GM23248 (cell line): Measurements from ENCODE around the gene CCDC183. TPM values are rescaled to one million over a fixed set of nuclear protein-coding genes. Genes with fewer than 3 reads are reported as not detected.

Experiments
- DNase-seq: peaks from one replicate; pipeline ENCODE4 v3.0.0-alpha.2; 2015
- H2AFZ ChIP-seq: fragments of 200-600 bp; sonication (generic); 2 replicates; pipeline ENCODE4 v1.6.1; 2016; ENCODE audit warnings: antibody characterized with exemption
- H3F3A ChIP-seq: fragments of 200-600 bp; sonication (generic); 2 replicates; pipeline ENCODE4 v1.6.1; 2016; ENCODE audit warnings: mild to moderate bottlenecking, antibody characterized with exemption, mixed run types; ENCODE audit not compliant: insufficient read depth
- H3K27ac ChIP-seq: fragments of 200-600 bp; sonication (generic); 2 replicates; pipeline ENCODE4 v1.5.1; 2016; ENCODE audit warnings: mild to moderate bottlenecking
- H3K27me3 ChIP-seq: fragments of 200-600 bp; sonication (generic); replicated peaks from 2 replicates; pipeline ENCODE4 v1.6.1; 2016; ENCODE audit warnings: mild to moderate bottlenecking; ENCODE audit not compliant: insufficient read depth
- H3K36me3 ChIP-seq: fragments of 200-600 bp; sonication (generic); 2 replicates; pipeline ENCODE4 v1.6.1; 2016; ENCODE audit warnings: low read depth, mild to moderate bottlenecking
- H3K4me1 ChIP-seq: fragments of 200-600 bp; sonication (generic); 2 replicates; pipeline ENCODE4 v1.6.1; 2016; ENCODE audit warnings: mild to moderate bottlenecking; ENCODE audit not compliant: insufficient read depth
- H3K4me2 ChIP-seq: fragments of 200-600 bp; sonication (generic); one replicate; pipeline ENCODE4 v1.6.1; 2016; ENCODE audit warnings: mild to moderate bottlenecking; ENCODE audit not compliant: unreplicated experiment
- H3K4me3 ChIP-seq: fragments of 200-600 bp; sonication (generic); 2 replicates; pipeline ENCODE4 v1.5.1; 2016; ENCODE audit warnings: mild to moderate bottlenecking
- H3K79me2 ChIP-seq: fragments of 200-600 bp; sonication (generic); 2 replicates; pipeline ENCODE4 v1.6.1; 2016; ENCODE audit warnings: mild to moderate bottlenecking; ENCODE audit not compliant: insufficient read depth
- H3K9ac ChIP-seq: fragments of 200-600 bp; sonication (generic); 2 replicates; pipeline ENCODE4 v1.6.1; 2016; ENCODE audit warnings: mild to moderate bottlenecking
- H3K9me2 ChIP-seq: fragments of 200-600 bp; sonication (generic); 2 replicates; pipeline ENCODE4 v1.6.1; 2016; ENCODE audit warnings: mixed run types, mild to moderate bottlenecking, moderate library complexity; ENCODE audit not compliant: insufficient read depth
- H3K9me3 ChIP-seq: fragments of 200-600 bp; sonication (generic); one replicate; pipeline ENCODE4 v1.6.1; 2017; ENCODE audit warnings: low read depth
- H4K20me1 ChIP-seq: fragments of 200-600 bp; sonication (generic); 2 replicates; pipeline ENCODE4 v1.6.0; 2016; ENCODE audit not compliant: insufficient read depth
- EZH2 ChIP-seq: fragments of 200-600 bp; sonication (generic); IDR thresholded peaks from 2 replicates; pipeline ENCODE4 v1.6.1; 2018; ENCODE audit warnings: antibody characterized with exemption, mild to moderate bottlenecking; ENCODE audit not compliant: insufficient read depth, poor library complexity, severe bottlenecking
- EZH2phosphoT487 ChIP-seq: fragments of 200-600 bp; sonication (generic); IDR thresholded peaks from 2 replicates; pipeline ENCODE4 v1.6.1; 2018; ENCODE audit warnings: antibody characterized with exemption, moderate library complexity, mild to moderate bottlenecking, low read depth; ENCODE audit not compliant: insufficient read depth
- WGBS, 2 experiments: methylation state at CpG; one replicate each; pipeline ENCODE4 v1.1.6; 2015 to 2017; ENCODE audit warnings: low lambda C conversion rate in 2 of 2, low coverage in 1 of 2; ENCODE audit errors: missing lambda C conversion rate in 2 of 2; 5-methylcytosine and 5-hydroxymethylcytosine counted together
- in situ Hi-C: fragments of 300-500 bp; cut with MboI; formaldehyde crosslinking; loops from 2 replicates; pipeline ENCODE4 v1.15.0; 2020
- polyA plus RNA-seq: library from polyadenylated mRNA; unstranded; fragments of >200 nt; fragmentation: Nextera tagmentation; extraction: Ambion mirVana; gene quantifications from 2 replicates; pipeline ENCODE4 v1.2.1, GENCODE V29; 2016
- total RNA-seq: library from RNA; depleted of rRNA; stranded (reverse); fragments of >200 nt; shearing (Covaris generic); gene quantifications from 2 replicates; pipeline ENCODE4 v1.2.3, GENCODE V29; 2014

Gene CCDC183
- total and polyA plus RNA-seq, 2 experiments from 2014 or later = 0.76 to 1.5 TPM

- H3K4me3 ChIP-seq = peak overlapping the region; percentile 84
- 1 to 2% methylated on average over 37 to 48 of the region's 48 CpGs for whole genome bisulfite sequencing, 2 experiments
- H3K27me3 ChIP-seq = 0 out of 2 replicates have a peak, but pooled peaks cover 3% of the 10 kb centered on the region
- H2AFZ ChIP-seq = 0 out of 2 replicates have a peak overlapping the region, but pooled peaks have one; percentile 29
- H3K4me1 ChIP-seq = no peaks in the 10 kb centered on the region
- DNase-seq = peak; percentile 92
- H3K9me2 ChIP-seq = no peaks in the 10 kb centered on the region
- H3F3A ChIP-seq = no peaks in the 10 kb centered on the region
- H3K4me2 ChIP-seq = peak overlapping the region; percentile 86
- H4K20me1 ChIP-seq = no peaks in the 10 kb centered on the region
- TF ChIP-seq EZH2phosphoT487 (no peak), EZH2 (no peak)
- in situ Hi-C loops = no loop called here
- peak overlapping the region; percentile 82 for H3K27ac ChIP-seq
- no peaks in the 10 kb centered on the region for H3K9me3 ChIP-seq
- H3K9ac ChIP-seq = peak overlapping the region; percentile 83
- H3K36me3 ChIP-seq = no peaks in the 10 kb centered on the region
- H3K79me2 ChIP-seq = peaks cover 7% of the 10 kb centered on the region; the same call in 1 of the 2 replicates
These were observed 51.8 kb downstream of the CCDC183 start for GRCh38 chr9:136847826-136848392.

- WGBS, 2 experiments = 1 to 2% methylated on average over 29 to 52 of the region's 53 CpGs
- in situ Hi-C loops = no loop called here
- Histone ChIP-seq H2AFZ (0 out of 2 replicates have a peak overlapping the region, but pooled peaks have one; percentile 29), H3K27me3 (0 out of 2 replicates have a peak, but pooled peaks cover 3% of the 10 kb centered on the region), H3K79me2 (peaks cover 7% of the 10 kb centered on the region; the same call in 1 of the 2 replicates), H3K9me3 (no peaks in the 10 kb centered on the region), H3K9me2 (no peaks in the 10 kb centered on the region), H4K20me1 (no peaks in the 10 kb centered on the region), H3K4me2 (peak overlapping the region; percentile 86), H3K4me3 (peak overlapping the region; percentile 84), H3K27ac (peak overlapping the region; percentile 82), H3K4me1 (no peaks in the 10 kb centered on the region), H3F3A (no peaks in the 10 kb centered on the region), H3K9ac (peak overlapping the region; percentile 83), H3K36me3 (no peaks in the 10 kb centered on the region)
- peak; percentile 70 for DNase-seq
- TF ChIP-seq EZH2phosphoT487 (no peak), EZH2 (no peak)
These were observed 52.4 kb downstream of the CCDC183 start for GRCh38 chr9:136848393-136849037.

- no peak for TF ChIP-seq EZH2
- TF ChIP-seq EZH2phosphoT487 = no peak
- WGBS, 2 experiments = 1% methylated on average over 33 to 77 of the region's 77 CpGs
- H3K4me3 ChIP-seq = peak within 1 kb of the TSS; percentile 84
- no peaks in the 10 kb centered on the region for H4K20me1 ChIP-seq
- H3K27me3 ChIP-seq = 0 out of 2 replicates have a peak, but pooled peaks cover 3% of the 10 kb centered on the region
- no peaks in the 10 kb centered on the region for H3F3A ChIP-seq
- no peaks in the 10 kb centered on the region for H3K9me2 ChIP-seq
- peak; percentile 100 for DNase-seq
- peak within 1 kb of the TSS; percentile 89 for H3K4me2 ChIP-seq
- in situ Hi-C loops = no loop called here
- H3K27ac ChIP-seq = peak within 1 kb of the TSS; percentile 82
- H2AFZ ChIP-seq = peak within 1 kb of the TSS; percentile 62; the same call in 1 of the 2 replicates
- H3K4me1 ChIP-seq = no peaks in the 10 kb centered on the region
- H3K9me3 ChIP-seq = no peaks in the 10 kb centered on the region
- peak within 1 kb of the TSS; percentile 83 for H3K9ac ChIP-seq
- peaks cover 7% of the 10 kb centered on the region; the same call in 1 of the 2 replicates for H3K79me2 ChIP-seq
- H3K36me3 ChIP-seq = no peaks in the 10 kb centered on the region
These were observed 53.2 kb downstream of the CCDC183 start, which contains the start of gene PHPT1 for GRCh38 chr9:136849038-136849959. TSS of gene PHPT1 (plus strand) at chr9:136849409. CDS start at chr9:136849431, 22 bp downstream.
